ENCODE results near the gene NEAT1. TPM values are rescaled to one million over a fixed set of nuclear protein-coding genes. Genes with fewer than 3 reads are reported as not detected.
A peak's percentile ranks its signal among the peaks of the same experiment; 100 is the strongest.

Gene NEAT1
- total and polyA plus RNA-seq, 9 of the 15 experiments (the other 6 are each of a cell fraction or from before 2014, with no cell fraction given): 20.1 to 389 (median 62.8) TPM

DNA sequence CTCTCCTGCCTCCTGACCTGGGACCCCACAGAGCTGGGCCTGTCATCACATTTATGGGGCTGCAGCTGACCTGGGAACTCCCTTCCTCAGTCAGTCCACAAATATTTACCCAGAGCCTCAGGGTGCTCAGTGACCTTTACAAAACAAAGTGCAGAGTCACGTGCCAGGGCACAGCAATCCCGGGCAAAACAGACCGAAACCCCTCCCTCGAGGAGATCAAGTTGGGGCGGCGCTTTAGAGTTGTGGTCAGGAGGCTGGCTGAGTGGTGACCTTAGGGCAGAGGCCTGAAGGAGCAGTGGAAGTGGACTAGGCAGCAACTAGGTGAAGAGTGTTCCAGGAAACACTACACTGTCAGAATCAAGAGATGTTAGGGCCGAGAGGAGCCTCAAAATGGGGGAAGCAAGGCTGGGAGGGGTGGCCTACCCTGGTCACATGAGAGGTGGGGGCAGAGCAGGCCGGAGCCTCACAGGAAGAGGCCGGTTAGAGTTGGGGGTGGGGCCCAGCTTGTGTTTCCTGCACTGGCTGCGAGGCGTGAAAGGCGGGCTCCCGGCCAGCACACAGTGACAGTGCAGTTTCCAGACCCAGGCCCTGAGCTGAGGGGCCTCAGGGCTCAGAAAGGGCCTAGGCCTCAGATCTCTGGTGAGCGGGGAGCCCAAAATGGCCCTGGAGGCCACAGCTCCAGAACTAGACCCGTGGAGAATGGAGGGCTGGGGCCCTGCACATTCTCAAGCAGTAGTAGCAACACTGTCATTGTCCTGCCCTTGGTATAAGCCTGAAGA lies 3.7 kb upstream of the NEAT1 start (continued):
- TF ChIP-seq, protein P1, sequence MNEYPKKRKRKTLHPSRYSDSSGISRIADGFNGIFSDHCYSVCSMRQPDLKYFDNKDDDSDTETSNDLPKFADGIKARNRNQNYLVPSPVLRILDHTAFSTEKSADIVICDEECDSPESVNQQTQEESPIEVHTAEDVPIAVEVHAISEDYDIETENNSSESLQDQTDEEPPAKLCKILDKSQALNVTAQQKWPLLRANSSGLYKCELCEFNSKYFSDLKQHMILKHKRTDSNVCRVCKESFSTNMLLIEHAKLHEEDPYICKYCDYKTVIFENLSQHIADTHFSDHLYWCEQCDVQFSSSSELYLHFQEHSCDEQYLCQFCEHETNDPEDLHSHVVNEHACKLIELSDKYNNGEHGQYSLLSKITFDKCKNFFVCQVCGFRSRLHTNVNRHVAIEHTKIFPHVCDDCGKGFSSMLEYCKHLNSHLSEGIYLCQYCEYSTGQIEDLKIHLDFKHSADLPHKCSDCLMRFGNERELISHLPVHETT (CRISPR knock-in tag; conservative IDR thresholded peaks at IDR 0.05 in 1 of 2, IDR thresholded peaks at IDR 0.05 in 1 of 2): peak in 1 of 2 experiments; percentile 78; a peak in 2 of 4 replicates
- peak; percentile 18; the same call in 1 of the 2 replicates for TF ChIP-seq SMAD3 (CRISPR knock-in tag; conservative IDR thresholded peaks at IDR 0.05)
- TF ChIP-seq BACH1 (tag; IDR thresholded peaks at IDR 0.05): peak; percentile 89
- peak; percentile 84 for TF ChIP-seq ATF7 (IDR thresholded peaks at IDR 0.05)
- no peak for TF ChIP-seq ZNF121 (CRISPR knock-in tag; conservative IDR thresholded peaks at IDR 0.05)
- TF ChIP-seq, protein P2, sequence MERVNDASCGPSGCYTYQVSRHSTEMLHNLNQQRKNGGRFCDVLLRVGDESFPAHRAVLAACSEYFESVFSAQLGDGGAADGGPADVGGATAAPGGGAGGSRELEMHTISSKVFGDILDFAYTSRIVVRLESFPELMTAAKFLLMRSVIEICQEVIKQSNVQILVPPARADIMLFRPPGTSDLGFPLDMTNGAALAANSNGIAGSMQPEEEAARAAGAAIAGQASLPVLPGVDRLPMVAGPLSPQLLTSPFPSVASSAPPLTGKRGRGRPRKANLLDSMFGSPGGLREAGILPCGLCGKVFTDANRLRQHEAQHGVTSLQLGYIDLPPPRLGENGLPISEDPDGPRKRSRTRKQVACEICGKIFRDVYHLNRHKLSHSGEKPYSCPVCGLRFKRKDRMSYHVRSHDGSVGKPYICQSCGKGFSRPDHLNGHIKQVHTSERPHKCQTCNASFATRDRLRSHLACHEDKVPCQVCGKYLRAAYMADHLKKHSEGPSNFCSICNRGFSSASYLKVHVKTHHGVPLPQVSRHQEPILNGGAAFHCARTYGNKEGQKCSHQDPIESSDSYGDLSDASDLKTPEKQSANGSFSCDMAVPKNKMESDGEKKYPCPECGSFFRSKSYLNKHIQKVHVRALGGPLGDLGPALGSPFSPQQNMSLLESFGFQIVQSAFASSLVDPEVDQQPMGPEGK (CRISPR knock-in tag; IDR thresholded peaks at IDR 0.05; ENCODE audit: borderline replicate concordance): no peak
- TF ChIP-seq, protein P3, sequence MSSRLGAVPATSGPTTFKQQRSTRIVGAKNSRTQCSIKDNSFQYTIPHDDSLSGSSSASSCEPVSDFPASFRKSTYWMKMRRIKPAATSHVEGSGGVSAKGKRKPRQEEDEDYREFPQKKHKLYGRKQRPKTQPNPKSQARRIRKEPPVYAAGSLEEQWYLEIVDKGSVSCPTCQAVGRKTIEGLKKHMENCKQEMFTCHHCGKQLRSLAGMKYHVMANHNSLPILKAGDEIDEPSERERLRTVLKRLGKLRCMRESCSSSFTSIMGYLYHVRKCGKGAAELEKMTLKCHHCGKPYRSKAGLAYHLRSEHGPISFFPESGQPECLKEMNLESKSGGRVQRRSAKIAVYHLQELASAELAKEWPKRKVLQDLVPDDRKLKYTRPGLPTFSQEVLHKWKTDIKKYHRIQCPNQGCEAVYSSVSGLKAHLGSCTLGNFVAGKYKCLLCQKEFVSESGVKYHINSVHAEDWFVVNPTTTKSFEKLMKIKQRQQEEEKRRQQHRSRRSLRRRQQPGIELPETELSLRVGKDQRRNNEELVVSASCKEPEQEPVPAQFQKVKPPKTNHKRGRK (tag; IDR thresholded peaks at IDR 0.05): no peak
- no peak for TF ChIP-seq EZH2 (IDR thresholded peaks at IDR 0.05; ENCODE audit: borderline replicate concordance, low read depth, low read length)
- TF ChIP-seq ZNF431 (CRISPR knock-in tag; IDR thresholded peaks at IDR 0.05): peak; percentile 57; the same call in 1 of the 2 replicates
- TF ChIP-seq ATF1 (CRISPR knock-in tag; IDR thresholded peaks at IDR 0.05): no peak
- TF ChIP-seq ATF1 (tag; IDR thresholded peaks at IDR 0.05): peak; percentile 69
- peak; percentile 71; the same call in 1 of the 2 replicates for TF ChIP-seq DMBX1 (CRISPR knock-in tag; IDR thresholded peaks at IDR 0.05; ENCODE audit: borderline replicate concordance)
- TF ChIP-seq MEF2A (IDR thresholded peaks at IDR 0.05; ENCODE audit: control insufficient read depth, low read depth, low read length): peak; percentile 16; the same call in 1 of the 2 replicates
- TF ChIP-seq MBD2 (IDR thresholded peaks at IDR 0.05; ENCODE audit: borderline replicate concordance, low read depth): peak; percentile 74
- TF ChIP-seq, protein P4, sequence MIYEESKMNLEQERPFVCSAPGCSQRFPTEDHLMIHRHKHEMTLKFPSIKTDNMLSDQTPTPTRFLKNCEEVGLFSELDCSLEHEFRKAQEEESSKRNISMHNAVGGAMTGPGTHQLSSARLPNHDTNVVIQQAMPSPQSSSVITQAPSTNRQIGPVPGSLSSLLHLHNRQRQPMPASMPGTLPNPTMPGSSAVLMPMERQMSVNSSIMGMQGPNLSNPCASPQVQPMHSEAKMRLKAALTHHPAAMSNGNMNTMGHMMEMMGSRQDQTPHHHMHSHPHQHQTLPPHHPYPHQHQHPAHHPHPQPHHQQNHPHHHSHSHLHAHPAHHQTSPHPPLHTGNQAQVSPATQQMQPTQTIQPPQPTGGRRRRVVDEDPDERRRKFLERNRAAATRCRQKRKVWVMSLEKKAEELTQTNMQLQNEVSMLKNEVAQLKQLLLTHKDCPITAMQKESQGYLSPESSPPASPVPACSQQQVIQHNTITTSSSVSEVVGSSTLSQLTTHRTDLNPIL (CRISPR knock-in tag; IDR thresholded peaks at IDR 0.05): no peak
- no peak for TF ChIP-seq ZNF778 (CRISPR knock-in tag; IDR thresholded peaks at IDR 0.05)
- peak; percentile 61 for TF ChIP-seq BRD9 (IDR thresholded peaks at IDR 0.05; ENCODE audit: low read depth, partially characterized antibody)
- peak; percentile 62 for TF ChIP-seq CREM (IDR thresholded peaks at IDR 0.05; ENCODE audit: low read depth)
- peak; percentile 66 for TF ChIP-seq MYC (IDR thresholded peaks at IDR 0.05; ENCODE audit: low read depth, low read length)
- TF ChIP-seq MYC (CRISPR knock-in tag; IDR thresholded peaks at IDR 0.05; ENCODE audit: borderline replicate concordance, low read depth): no peak; the same call in 1 of the 2 replicates
- TF ChIP-seq NR2F6 (CRISPR knock-in tag; IDR thresholded peaks at IDR 0.05): no peak
- TF ChIP-seq CBX2 (IDR thresholded peaks at IDR 0.05; ENCODE audit: insufficient read depth, low read length, poor library complexity, severe bottlenecking): no peak

All from K562 (cell line).